Stimulated activated CD8-positive, alpha-beta memory T cell treated with anti-CD3 and anti-CD28 coated beads, Interleukin-4, amount 100 ng/mL, for 48 hours (primary cell): ENCODE data around the gene CLEC4A.
"Not testable (repeated sequence)": the region's sequence is repeated elsewhere in the genome, so short reads cannot be mapped to it uniquely, and the experiment has no call there.

Experiments
- DNase-seq: peaks from one replicate; pipeline ENCODE4 v3.0.0-alpha.2; 2020

The CLEC4A gene

DNA sequence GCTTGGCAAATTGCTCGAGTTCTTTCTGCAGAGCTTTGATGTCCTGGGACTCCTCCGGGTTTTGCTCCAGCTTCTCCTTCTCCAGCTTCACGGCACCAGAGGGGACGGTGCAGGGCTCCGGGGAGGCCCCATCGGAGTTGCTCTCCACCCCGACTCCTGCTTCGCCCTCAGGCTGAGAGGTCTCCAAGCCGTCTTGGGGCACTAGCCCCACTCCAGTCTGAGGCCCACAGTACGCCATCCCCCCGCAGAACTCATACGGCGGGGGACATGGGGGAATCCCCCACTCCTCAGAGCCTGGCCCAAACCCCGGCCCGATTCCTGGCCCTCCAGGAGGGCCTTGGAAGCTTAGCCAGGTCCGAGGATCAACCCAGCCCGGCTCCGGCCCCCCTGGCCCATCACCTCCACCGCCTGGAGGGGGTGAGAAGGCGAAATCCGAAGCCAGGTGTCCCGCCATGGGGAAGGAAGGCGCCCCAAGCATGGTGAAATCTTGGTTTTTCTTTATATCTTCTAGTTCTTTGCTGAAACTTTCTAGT is 11.0 kb downstream of the CLEC4A start:
- not testable (repeated sequence) for DNase-seq

DNA sequence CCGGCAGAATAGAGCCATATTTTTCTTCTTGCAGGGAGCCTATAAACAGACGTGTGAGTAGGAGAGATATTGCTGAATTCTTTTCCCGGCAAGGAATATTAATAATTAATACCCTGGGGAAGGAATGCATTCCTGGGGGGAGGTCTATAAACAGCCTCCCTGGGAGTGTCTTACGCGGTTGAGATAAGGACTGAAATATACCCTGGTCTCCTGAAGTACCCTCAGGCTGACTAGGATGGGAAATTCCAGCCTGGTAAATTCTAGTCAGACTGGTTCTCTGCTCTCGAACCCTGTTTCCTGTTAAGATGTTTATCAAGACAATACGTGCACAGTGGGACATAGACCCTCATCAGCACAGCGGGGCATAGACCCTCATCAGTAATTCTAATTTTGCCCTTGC is 18.2 kb downstream of the CLEC4A start:
- DNase-seq: not testable (repeated sequence)

DNA sequence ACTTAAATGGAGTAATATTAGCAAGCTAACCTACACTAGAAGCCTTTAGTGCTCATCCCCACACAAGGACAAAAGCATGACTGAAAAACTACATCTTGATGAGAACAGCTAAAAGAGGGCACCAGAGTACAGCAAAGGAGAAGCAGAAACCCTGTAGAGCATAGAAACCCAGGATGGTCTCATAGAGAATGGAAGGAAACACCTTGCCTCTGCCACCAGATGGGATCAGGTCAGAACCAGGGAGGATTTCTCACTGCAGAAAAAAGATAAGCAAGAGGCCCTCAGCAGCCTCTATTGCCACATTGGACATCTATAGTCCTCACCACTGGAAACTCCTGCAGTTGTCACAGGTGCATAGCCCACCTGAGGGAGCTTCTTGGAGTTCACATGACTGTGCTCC is 19.8 kb downstream of the CLEC4A start:
- DNase-seq: no peak

DNA sequence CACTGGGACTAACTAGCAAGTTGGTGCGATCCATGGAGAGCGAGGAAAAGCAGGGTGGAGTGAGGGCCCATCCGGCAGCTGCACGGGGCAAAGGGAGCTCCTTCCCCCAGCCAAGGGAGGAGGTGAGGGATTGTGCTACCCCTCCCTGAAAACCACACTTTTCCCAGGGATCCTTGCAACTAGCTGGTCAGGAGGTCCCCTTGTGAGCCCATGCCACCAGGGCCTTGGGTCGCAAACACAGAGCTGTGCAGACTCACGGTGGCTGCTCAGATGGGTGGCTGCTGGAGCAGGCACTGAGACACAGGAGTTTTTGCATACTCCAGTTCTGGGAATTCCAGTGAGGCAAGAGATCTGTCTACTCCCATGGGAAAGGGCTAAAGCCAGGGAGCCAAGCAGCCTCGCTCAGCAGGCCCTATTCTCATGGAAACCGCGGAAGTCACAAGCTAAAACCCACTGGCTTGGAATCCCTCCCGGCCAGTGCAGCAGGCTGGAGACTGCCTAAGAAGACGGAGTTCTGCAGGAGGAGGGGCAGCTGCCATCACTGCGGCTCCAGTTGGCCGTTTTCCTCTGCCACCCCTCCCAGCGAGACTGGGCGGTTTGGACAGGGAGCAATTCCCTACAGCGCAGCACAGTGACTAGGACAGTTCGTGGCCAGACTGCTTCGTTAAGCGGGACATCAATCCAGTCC is 22.5 kb downstream of the CLEC4A start:
- no peak for DNase-seq

DNA sequence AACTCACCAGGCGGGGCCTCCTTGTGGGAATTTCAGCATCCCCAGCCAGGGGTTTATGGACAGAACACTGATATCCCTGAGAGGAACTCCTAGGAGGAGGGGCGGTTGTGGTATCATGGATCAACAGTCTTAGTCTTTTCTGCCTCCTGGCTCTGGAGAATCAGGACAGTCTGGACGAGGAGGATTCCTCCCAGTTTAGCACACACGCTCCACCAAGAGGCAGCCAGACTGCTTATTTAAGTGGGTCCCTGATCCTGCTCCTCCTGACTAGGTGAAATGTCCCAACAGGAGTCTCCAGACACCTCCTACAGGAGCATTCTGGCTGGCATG is 23.0 kb downstream of the CLEC4A start:
- DNase-seq: no peak

DNA sequence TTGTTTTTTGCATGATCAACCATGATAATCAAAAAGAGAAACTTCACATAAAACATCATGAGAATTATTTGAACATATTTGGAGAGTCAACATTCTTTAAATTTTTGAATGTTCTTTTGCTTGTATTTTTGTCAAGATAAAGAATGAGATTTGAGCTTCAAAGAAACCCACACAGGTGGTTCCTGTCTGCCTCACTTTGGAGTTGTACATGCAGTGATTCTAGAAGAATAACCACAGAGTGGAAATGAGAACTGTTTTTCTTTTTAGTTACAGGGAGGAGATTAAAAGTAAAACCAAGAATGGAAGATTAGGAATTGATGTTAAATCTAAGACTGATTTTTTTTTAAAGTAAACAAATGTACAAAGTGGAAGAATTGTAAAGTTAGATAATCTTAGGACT is 31.1 kb downstream of the CLEC4A start:
- DNase-seq: no peak

DNA sequence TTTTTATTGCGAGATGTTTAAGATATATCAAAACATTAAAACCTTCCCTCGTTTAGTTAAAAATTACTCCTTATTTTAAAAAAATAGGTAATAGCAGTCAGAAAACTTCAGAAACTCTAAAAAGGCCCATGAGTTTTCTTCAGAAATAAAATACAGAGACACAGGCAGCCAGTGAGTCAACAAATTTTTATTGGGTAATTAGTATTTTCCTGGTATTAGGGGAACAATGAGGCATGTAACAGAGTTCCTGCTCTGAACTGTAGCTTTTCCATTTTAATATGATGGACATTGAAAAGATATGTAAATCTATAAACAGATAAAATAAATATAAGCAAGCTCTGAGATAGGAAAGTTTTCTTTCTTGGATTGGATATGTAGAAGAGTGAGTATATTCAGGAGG is 33.0 kb downstream of the CLEC4A start:
- no peak for DNase-seq

DNA sequence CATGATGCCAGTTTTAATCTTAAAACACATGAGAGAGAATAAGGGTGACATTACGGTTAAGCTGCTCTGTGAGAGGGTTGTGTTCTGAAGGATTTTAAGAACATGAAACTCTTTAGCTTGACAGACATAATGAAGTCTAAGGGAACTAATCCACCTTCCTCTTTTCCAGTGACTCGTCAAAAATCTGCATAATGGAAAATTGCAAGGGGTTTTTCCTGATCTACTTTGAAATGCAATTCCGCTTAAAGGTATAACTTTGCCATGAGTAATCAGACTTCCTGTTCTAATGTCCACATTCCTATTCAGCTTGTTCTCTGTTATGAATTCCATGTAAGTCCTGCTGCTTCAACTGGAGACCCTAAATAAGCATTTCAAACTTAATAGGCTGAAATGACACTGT is 33.4 kb downstream of the CLEC4A start, which contains the start of gene ZNF705A:
Gene ZNF705A, plus strand, starts transcription at position 171 of the 400 bp plus-strand sequence. CDS start 15,611 bp downstream, outside the sequence.
- DNase-seq: no peak

DNA sequence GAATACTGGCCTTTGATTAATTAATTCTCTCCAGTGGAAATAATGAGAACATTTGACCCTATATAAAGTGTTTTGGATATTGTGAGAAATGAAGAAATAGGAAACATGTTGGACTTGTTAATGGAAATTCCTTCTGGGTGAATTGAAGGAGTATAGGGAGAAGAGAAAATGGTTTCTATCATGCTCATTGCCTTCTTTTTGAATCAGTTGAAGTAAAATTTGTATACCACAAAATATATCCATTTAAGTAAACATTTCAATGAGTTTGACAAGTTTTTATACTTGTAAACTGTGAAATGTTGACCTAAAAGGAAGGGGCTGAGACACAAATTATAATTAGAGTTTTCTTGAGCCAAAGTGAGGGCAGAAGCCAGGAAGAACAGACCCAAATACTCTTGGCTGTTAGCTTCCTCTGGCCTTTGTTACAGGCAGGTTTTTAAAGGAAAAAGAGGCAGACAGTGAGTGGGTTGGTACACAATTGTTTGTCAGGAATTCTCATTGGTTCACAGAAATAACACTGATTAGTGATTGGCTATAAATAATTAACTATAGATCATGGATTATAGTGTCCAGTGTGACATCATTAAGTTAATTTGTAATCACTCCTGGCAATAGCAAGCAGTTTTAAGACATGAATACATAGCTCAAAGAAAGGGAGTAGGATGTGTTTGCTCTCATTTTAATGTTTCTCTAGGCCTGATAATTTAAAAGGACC is 34.2 kb downstream of the CLEC4A start:
- DNase-seq: no peak

DNA sequence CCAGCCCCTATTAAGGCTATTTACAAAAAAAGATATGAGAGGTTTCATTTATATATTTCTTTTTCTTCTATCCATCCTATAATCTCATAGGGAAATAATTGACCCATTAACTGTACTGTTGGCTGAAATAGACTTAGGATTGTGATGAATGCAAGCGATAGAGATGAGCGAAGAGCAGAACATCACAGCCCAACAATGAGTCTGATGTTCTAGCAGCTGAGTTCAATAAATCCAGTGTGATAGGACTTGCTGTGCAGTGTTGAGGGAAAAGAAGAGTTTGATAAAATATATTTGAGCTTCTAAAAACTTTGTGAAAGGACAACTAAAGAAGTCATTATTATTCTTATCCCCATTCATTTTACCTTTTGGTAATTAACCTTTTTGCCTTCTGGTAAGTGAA is 49.5 kb downstream of the CLEC4A start:
- DNase-seq: not testable (repeated sequence)

DNA sequence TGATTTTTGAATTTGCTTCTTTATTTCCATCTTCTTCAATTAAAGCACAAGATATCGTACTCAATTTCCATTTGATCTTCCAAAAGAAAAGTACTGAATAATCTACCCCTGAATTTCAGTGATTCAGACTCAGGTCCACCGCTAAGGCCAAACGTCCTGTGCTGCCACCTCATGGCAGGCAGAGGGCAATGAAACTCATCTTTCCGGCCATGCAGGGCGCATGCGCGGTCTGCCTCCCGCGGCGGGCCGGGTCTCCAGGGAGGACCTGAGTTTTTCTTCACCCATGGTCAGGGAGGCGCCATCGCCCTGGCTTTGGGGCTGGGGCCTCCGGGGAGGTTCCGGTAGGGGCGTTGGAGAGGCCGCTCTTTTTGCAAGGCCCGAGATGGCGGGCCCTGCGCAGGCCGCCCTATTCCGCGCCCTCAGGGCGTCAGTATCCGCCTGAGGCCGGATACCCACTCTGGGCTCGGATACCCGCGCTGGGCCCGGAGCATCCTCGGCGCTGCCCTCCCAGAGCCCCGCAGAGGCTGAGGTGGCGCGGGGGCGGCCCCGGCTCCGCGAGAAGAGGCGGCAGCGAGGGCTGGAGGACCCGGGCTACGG is 56.7 kb downstream of the CLEC4A start:
- peak; percentile 71 for DNase-seq

DNA sequence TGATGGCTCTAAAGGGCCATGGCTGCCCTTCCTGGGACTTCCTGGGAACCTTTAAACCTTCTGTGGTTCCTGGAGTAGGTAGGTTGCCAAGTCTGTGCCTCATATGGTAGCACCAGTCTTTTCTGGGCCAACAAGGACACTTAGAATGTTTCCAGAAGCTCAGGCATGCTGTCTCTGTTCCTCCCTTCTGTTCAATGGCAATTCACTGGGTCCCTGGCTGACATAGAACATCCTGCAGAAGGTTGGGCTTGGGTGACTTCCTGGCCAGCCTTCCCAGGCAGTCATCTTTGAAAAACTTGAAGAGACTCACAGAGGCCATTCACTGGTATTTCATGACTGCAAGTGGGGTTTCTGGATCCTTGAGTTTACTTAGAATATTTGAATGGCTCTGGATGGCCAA is 57.9 kb downstream of the CLEC4A start:
- DNase-seq: not testable (repeated sequence)

DNA sequence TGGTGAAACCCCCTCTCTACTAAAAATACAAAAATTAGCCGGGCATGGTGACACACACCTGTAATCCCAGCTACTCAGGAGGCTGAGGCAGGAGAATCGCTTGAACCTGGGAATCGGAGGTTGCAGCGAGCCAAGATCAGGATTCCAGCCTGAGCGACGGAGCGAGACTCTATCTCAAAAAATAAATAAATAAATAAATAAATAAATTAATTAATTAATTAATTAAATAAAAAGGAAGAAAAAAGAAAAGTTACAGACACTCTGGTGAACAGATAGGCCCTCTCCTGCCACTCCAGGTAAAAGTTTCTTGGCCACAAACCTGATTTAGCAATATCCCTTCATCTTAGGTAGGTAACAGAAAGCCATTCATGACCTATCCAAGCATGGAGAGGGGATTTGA is 59.5 kb downstream of the CLEC4A start:
- not testable (repeated sequence) for DNase-seq

DNA sequence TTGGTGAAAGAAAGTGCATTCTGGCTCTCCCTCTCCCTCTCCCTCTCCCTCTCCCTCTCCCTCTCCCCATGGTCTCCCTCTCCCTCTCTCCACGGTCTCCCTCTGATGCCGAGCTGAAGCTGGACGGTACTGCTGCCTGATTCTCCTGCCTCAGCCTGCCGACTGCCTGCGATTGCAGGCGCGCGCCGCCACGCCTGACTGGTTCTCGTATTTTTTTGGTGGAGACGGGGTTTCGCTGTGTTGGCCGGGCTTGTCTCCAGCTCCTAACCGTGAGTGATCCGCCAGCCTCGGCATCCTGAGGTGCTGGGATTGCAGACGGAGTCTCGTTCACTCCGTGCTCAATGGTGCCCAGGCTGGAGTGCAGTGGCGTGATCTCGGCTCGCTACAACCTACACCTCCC is 59.9 kb downstream of the CLEC4A start:
- DNase-seq: not testable (repeated sequence)

DNA sequence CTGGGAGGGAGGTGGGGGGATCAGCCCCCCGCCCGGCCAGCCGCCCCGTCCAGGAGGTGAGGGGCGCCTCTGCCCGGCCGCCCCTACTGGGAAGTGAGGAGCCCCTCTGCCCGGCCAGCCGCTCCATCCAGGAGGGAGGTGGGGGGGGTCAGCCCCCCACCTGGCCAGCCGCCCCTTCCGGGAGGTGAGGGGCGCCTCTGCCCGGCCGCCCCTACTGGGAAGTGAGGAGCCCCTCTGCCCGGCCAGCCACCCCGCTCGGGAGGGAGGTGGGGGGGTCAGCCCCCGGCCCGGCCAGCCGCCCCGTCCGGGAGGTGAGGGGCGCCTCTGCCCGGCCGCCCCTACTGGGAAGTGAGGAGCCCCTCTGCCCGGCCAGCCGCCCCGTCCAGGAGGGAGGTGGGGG is 60.8 kb downstream of the CLEC4A start:
- not testable (repeated sequence) for DNase-seq

DNA sequence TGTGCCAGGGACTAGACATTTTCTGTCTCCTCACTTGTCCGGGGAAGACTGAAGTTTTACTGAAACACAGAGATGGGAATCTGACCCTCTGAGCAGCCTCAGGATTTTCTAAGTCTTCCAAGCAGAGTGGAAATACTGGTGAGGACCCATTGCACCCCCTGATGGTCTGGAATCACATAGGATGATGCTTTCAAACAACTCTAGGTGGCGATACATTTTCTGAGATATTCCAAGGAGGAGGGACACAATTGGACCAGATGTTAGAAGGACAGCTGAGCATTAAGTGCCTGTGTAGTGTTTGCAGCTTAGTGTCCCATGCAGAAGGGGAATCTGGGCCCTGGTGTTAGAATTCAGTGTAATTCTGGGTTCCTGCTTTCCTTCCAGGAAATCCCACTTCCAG is 64.7 kb downstream of the CLEC4A start:
- not testable (repeated sequence) for DNase-seq
